Neural progenitor cell (in vitro differentiated cells): ENCODE data around the gene AKAP3.

Experiments
- EZH2phosphoT487 ChIP-seq: fragments of 200-600 bp; sonication (generic); IDR thresholded peaks from 2 replicates; pipeline ENCODE4 v1.6.1; 2017; ENCODE audit warnings: antibody characterized with exemption
- TF ChIP-seq, protein P1 (sequence below): fragments of 200-600 bp; sonication (generic); IDR thresholded peaks from 2 replicates; pipeline ENCODE4 v1.5.1; 2017; ENCODE audit warnings: antibody characterized with exemption, mild to moderate bottlenecking

DNA sequence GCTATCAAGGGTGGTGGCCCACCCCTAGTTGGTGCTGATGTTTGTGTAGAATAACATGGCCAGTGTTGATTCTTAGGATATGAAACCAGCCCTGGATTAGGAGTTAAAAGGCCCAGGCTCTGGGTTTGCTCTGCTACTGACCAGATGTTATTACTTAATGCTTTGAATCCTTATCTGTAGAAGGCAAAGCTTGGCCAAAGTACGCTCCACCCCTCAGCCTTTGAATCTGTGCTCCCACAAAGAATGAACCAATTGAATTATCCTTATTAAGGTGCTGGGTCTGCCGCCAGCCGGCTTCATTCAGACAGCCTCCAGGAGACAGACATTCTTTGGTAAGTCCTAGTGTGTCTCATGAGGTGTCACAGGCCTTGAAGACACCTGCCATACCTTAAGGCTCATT is 41.8 kb downstream of the AKAP3 start:
- TF ChIP-seq, protein P1, sequence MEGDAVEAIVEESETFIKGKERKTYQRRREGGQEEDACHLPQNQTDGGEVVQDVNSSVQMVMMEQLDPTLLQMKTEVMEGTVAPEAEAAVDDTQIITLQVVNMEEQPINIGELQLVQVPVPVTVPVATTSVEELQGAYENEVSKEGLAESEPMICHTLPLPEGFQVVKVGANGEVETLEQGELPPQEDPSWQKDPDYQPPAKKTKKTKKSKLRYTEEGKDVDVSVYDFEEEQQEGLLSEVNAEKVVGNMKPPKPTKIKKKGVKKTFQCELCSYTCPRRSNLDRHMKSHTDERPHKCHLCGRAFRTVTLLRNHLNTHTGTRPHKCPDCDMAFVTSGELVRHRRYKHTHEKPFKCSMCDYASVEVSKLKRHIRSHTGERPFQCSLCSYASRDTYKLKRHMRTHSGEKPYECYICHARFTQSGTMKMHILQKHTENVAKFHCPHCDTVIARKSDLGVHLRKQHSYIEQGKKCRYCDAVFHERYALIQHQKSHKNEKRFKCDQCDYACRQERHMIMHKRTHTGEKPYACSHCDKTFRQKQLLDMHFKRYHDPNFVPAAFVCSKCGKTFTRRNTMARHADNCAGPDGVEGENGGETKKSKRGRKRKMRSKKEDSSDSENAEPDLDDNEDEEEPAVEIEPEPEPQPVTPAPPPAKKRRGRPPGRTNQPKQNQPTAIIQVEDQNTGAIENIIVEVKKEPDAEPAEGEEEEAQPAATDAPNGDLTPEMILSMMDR, result no peak
- no peak for TF ChIP-seq EZH2phosphoT487
